ENCODE results near the gene ZSWIM6. TPM values are rescaled to one million over a fixed set of nuclear protein-coding genes. Genes with fewer than 3 reads are reported as not detected.

ZSWIM6 gene
- total and polyA plus RNA-seq, 2 experiments from 2014 or later = 3.9 to 6.0 TPM

- peaks cover 58% of the 10 kb centered on the region for H4K20me1 ChIP-seq (replicated peaks; ENCODE audit: insufficient read depth)
- no peaks in the 10 kb centered on the region for H3K27me3 ChIP-seq (ENCODE audit: insufficient read depth)
- no peaks in the 10 kb centered on the region for H3K4me1 ChIP-seq (ENCODE audit: insufficient read depth)
- no peak overlapping the region for H3K27ac Mint-ChIP-seq
- peaks cover 90% of the 10 kb centered on the region for H3K79me2 ChIP-seq (replicated peaks; ENCODE audit: insufficient read depth)
- TF ChIP-seq ZNF331 (CRISPR knock-in tag; IDR thresholded peaks at IDR 0.05; ENCODE audit: low read depth) (no peak), EZH2 (IDR thresholded peaks at IDR 0.05; ENCODE audit: low read depth, unreplicated experiment) (no peak), JUNB (IDR thresholded peaks at IDR 0.05; ENCODE audit: unreplicated experiment) (no peak), POLR2AphosphoS5 (IDR thresholded peaks at IDR 0.05; ENCODE audit: low read depth) (no peak), EZH2phosphoT487 (IDR thresholded peaks at IDR 0.05; ENCODE audit: unreplicated experiment) (no peak), ZNF462 (CRISPR knock-in tag; IDR thresholded peaks at IDR 0.05) (no peak), ZNF114 (CRISPR knock-in tag; IDR thresholded peaks at IDR 0.05) (no peak), CTCF (conservative IDR thresholded peaks at IDR 0.05; ENCODE audit: low read depth in 2 of 2) (no peak), NANOG (IDR thresholded peaks at IDR 0.05; ENCODE audit: borderline replicate concordance) (no peak)
- H3F3A ChIP-seq (replicated peaks; ENCODE audit: low read depth) = no peaks in the 10 kb centered on the region
- peaks cover 3% of the 10 kb centered on the region for H3K27me3 Mint-ChIP-seq (ENCODE audit: insufficient read depth, low read depth, poor library complexity)
- H3K4me1 Mint-ChIP-seq = peaks cover 5% of the 10 kb centered on the region; the same call in 2 of the 3 replicates
- H3K4me2 ChIP-seq = no peak overlapping the region
- H2AFZ ChIP-seq = no peak overlapping the region
- no peak overlapping the region for H3K4me3 Mint-ChIP-seq
- DNase-seq (ENCODE audit: low spot score) = no peak
- ATAC-seq = no peak
- H3K9me3 Mint-ChIP-seq = no peaks in the 10 kb centered on the region
- no peak overlapping the region for H3K27ac ChIP-seq (ENCODE audit: low read depth)
- no peaks in the 10 kb centered on the region for H3K36me3 ChIP-seq (ENCODE audit: insufficient read depth)
- H3K9me2 ChIP-seq (ENCODE audit: insufficient read depth) = peaks cover 1% of the 10 kb centered on the region; the same call in 1 of the 2 replicates
- no peak overlapping the region for H3K4me3 ChIP-seq
- H3K36me3 Mint-ChIP-seq (ENCODE audit: low read depth) = no peaks in the 10 kb centered on the region
These were observed 10.0 kb downstream of the ZSWIM6 start for GRCh38 chr5:61342071-61342501.

Measured in GM23338 (cell line).